Muscle of leg (tissue), 11 donors: ENCODE measurements around the gene HEPHL1. TPM values are rescaled to one million over a fixed set of nuclear protein-coding genes. Genes with fewer than 3 reads are reported as not detected.

ENCODE experiments used
- DNase-seq: peaks from one replicate; pipeline ENCODE4 v3.0.0; 2013
- H3K27ac ChIP-seq: one replicate; pipeline ENCODE4 v1.5.1; 2013; ENCODE audit warnings: mild to moderate bottlenecking, low read length, control low read depth
- H3K27me3 ChIP-seq: one replicate; pipeline ENCODE4 v1.6.1; 2013; ENCODE audit warnings: low read length; ENCODE audit not compliant: control insufficient read depth, insufficient read depth
- H3K36me3 ChIP-seq: one replicate; pipeline ENCODE4 v1.6.1; 2013; ENCODE audit warnings: low read length; ENCODE audit not compliant: control insufficient read depth, insufficient read depth
- H3K4me1 ChIP-seq: one replicate; pipeline ENCODE4 v1.6.1; 2013; ENCODE audit warnings: low read length; ENCODE audit not compliant: control insufficient read depth, insufficient read depth
- H3K4me3 ChIP-seq: one replicate; pipeline ENCODE4 v1.5.1; 2013; ENCODE audit warnings: low read length, control low read depth
- H3K9me3 ChIP-seq: replicated peaks from 2 replicates; pipeline ENCODE4 v1.6.1; 2013; ENCODE audit warnings: low read depth, low read length; ENCODE audit not compliant: control insufficient read depth
- WGBS: methylation state at CpG from one replicate; pipeline ENCODE4 v1.1.5; 2013; ENCODE audit warnings: missing lambda C conversion rate; ENCODE audit not compliant: insufficient coverage; 5-methylcytosine and 5-hydroxymethylcytosine counted together
- polyA plus RNA-seq, 8 donors: library from polyadenylated mRNA; unstranded; fragments of 120-200 nt; gene quantifications; one replicate each; pipeline versions ENCODE4 v1.2.1 to v1.2.3, GENCODE V29; 2013; ENCODE audit warnings: inconsistent platforms in 1 of 8, low replicate concordance in 1 of 8; ENCODE audit not compliant: insufficient read length in 8 of 8, insufficient read depth in 1 of 8
- total RNA-seq: library from RNA; stranded (reverse); fragments of 120-200 nt; gene quantifications from one replicate; pipeline ENCODE4 v1.2.4, GENCODE V29; 2013

Gene HEPHL1
- total and polyA plus RNA-seq, 9 donors = 0.02 to 0.04 (median 0.03) TPM; not detected in 4

- H3K4me3 ChIP-seq = no peak overlapping the region
- no peaks in the 10 kb centered on the region for H3K36me3 ChIP-seq
- no CpG with 5 or more reads among the region's 3 CpGs for WGBS
- H3K9me3 ChIP-seq = no peaks in the 10 kb centered on the region
- DNase-seq = no peak
- no peak overlapping the region for H3K27ac ChIP-seq
- no peaks in the 10 kb centered on the region for H3K27me3 ChIP-seq
- H3K4me1 ChIP-seq = no peaks in the 10 kb centered on the region
Measured at GRCh38 chr11:93986716-93987115, 34.4 kb upstream of the HEPHL1 start.

- no peak for DNase-seq
- Histone ChIP-seq H3K9me3 (peaks cover 2% of the 10 kb centered on the region), H3K27me3 (no peaks in the 10 kb centered on the region), H3K4me3 (no peak overlapping the region), H3K36me3 (no peaks in the 10 kb centered on the region), H3K4me1 (no peaks in the 10 kb centered on the region), H3K27ac (no peak overlapping the region)
- WGBS = 67% methylated on average over 1 of the region's 1 CpG
Measured at GRCh38 chr11:93988455-93988854, 32.7 kb upstream of the HEPHL1 start.

DNA sequence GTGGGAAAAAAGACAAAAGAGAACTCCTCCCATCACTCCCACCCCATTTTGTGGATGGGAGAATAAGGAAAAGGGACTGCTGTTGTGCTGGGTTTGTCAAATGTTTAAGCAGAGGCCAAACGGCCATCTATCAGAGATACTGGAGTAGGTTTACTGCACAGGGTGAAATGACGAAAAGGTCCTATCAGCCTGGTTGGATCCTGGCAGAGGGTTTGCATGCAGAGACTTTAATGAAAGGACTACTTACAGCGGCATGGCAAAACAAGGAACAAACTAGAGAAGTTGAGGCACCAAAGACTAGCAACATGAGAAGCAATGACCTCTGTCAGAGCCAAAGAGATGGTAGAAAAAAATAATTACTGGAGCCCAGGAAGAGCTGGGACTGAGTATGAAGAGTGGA lies 32.2 kb upstream of the HEPHL1 start:
- WGBS = 81% methylated on average over 3 of the region's 3 CpGs
- H3K4me1 ChIP-seq = no peaks in the 10 kb centered on the region

GRCh38 chr11:93993747-93994146 lies 27.4 kb upstream of the HEPHL1 start:
- DNase-seq = no peak
- Histone ChIP-seq H3K36me3 (no peaks in the 10 kb centered on the region), H3K4me1 (no peaks in the 10 kb centered on the region), H3K4me3 (no peak overlapping the region), H3K27ac (no peak overlapping the region), H3K27me3 (no peaks in the 10 kb centered on the region), H3K9me3 (peaks cover 4% of the 10 kb centered on the region)
- no CpG with 5 or more reads among the region's 1 CpG for WGBS

More for the DNA sequence above, 32.2 kb upstream of the HEPHL1 start:
- H3K36me3 ChIP-seq = no peaks in the 10 kb centered on the region
- H3K4me3 ChIP-seq = no peak overlapping the region
- no peaks in the 10 kb centered on the region for H3K27me3 ChIP-seq
- DNase-seq = no peak
- H3K9me3 ChIP-seq = peaks cover 4% of the 10 kb centered on the region
- no peak overlapping the region for H3K27ac ChIP-seq

GRCh38 chr11:93997741-93998140 lies 23.4 kb upstream of the HEPHL1 start:
- H3K27ac ChIP-seq = no peak overlapping the region
- WGBS = no CpG with 5 or more reads among the region's 3 CpGs
- H3K4me1 ChIP-seq = no peaks in the 10 kb centered on the region
- H3K36me3 ChIP-seq = no peaks in the 10 kb centered on the region
- H3K27me3 ChIP-seq = no peaks in the 10 kb centered on the region
- DNase-seq = no peak
- H3K9me3 ChIP-seq = peaks cover 2% of the 10 kb centered on the region
- H3K4me3 ChIP-seq = no peak overlapping the region

DNA sequence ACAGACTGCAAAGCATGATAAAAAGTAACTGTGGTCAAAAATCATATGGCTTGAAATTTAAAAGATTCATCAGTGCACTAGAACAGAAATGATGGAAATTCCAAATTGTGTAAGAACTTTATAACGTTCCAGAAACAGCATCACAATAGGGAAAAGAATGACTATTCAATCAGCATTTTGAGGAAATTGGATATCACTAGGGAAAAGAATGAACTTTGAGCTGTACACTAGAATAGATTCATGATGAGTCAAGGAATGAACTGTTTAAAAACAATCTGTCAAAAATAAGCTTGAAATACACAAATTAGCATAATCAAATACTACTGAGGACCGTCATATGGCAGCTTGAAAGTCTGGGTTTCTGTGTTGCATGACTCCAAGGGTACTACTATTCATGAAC lies 20.5 kb upstream of the HEPHL1 start:
- H3K9me3 ChIP-seq = no peaks in the 10 kb centered on the region
- H3K4me3 ChIP-seq = no peak overlapping the region
- no CpG with 5 or more reads among the region's 2 CpGs for WGBS
- DNase-seq = no peak
- no peak overlapping the region for H3K27ac ChIP-seq
- no peaks in the 10 kb centered on the region for H3K27me3 ChIP-seq
- H3K36me3 ChIP-seq = no peaks in the 10 kb centered on the region
- H3K4me1 ChIP-seq = no peaks in the 10 kb centered on the region

DNA sequence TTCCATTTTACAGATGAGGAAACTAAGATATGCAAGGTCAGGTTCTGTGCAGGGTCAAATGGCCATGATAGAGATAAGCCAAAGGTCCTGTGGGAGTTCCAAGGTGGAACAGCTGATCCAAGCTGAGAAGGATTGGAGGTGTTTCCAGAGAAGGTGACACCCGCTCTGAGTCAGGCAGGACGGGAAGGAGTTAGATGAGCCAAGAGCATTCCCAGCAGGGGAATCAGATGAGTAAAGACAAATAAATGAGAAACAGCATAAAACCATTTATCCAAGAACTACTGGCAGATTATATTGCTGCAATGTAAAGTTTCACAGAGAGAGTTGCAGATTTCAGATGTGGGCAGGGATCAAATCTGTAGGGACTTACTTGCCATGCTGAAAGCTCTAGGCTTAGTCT lies 18.9 kb upstream of the HEPHL1 start:
- Histone ChIP-seq H3K36me3 (no peaks in the 10 kb centered on the region), H3K9me3 (no peaks in the 10 kb centered on the region), H3K4me3 (no peak overlapping the region), H3K27ac (no peak overlapping the region), H3K27me3 (no peaks in the 10 kb centered on the region), H3K4me1 (no peaks in the 10 kb centered on the region)
- no CpG with 5 or more reads among the region's 2 CpGs for WGBS
- peak; percentile 7 for DNase-seq

DNA sequence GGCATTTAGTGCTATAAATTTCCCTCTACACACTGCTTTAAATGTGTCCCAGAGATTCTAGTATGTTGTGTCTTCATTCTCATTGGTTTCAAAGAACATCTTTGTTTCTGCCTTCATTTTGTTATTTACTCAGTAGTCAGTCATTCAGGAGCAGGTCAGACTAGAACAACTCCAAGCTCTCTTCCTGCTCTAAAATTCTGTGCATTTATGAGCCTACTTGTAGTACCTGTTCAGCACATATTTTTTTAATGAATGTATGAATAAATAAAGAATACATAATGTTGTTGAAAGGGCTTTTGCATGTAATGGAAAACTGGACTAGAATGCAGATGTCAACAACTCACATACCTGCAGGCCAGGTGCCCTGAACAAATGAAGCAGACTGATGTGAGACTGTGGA lies 13.7 kb upstream of the HEPHL1 start:
- H3K27me3 ChIP-seq = no peaks in the 10 kb centered on the region
- H3K36me3 ChIP-seq = no peaks in the 10 kb centered on the region
- no peak for DNase-seq
- H3K4me3 ChIP-seq = no peak overlapping the region
- no peak overlapping the region for H3K27ac ChIP-seq
- H3K9me3 ChIP-seq = no peaks in the 10 kb centered on the region
- H3K4me1 ChIP-seq = no peaks in the 10 kb centered on the region

DNA sequence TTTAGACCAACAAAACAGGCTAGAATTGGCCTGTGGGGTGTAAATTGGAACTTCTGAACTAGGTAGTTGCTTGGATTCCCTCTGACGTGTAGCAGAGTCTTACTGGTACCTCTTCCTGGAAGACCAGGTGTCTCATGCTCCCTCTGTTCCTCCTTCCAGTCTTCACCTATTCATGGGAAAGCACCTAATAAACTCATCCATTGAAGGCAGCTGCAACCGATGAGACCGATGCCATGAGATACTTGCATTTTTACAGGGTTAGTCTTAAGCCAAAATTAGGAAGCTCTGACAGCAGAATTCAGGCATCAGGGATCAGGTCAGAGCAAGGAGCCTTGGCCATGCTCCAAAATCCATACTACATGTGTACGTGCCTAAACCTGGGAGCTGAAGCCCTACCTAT lies 13.2 kb upstream of the HEPHL1 start:
- H3K27ac ChIP-seq = no peak overlapping the region
- H3K27me3 ChIP-seq = no peaks in the 10 kb centered on the region
- H3K9me3 ChIP-seq = no peaks in the 10 kb centered on the region
- no peaks in the 10 kb centered on the region for H3K4me1 ChIP-seq
- H3K4me3 ChIP-seq = no peak overlapping the region
- WGBS = 85% methylated on average over 3 of the region's 4 CpGs
- H3K36me3 ChIP-seq = no peaks in the 10 kb centered on the region
- no peak for DNase-seq

DNA sequence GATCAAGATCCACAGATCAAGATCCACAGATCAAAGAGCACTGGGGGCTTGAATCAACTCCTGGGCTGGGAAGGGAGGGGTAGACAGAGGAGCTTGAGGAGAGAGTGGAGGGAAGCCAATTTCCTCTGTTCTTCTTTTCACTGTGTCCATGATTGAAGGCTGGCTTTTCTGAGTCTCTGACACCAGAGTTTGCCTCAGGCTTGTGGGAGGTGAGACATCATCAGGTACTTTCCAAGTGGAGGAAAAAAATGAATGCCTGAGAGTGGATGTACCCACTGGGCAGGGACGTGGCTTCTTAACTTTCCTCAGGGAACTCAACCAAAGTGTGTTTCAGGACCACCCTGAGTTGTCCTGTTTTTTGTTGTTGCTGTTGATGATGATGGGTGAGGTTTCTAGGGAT lies 11.0 kb upstream of the HEPHL1 start:
- Histone ChIP-seq H3K9me3 (no peaks in the 10 kb centered on the region), H3K27ac (no peak overlapping the region), H3K4me1 (no peaks in the 10 kb centered on the region), H3K4me3 (no peak overlapping the region), H3K36me3 (no peaks in the 10 kb centered on the region), H3K27me3 (no peaks in the 10 kb centered on the region)
- no peak for DNase-seq
- WGBS = no CpG with 5 or more reads among the region's 1 CpG

DNA sequence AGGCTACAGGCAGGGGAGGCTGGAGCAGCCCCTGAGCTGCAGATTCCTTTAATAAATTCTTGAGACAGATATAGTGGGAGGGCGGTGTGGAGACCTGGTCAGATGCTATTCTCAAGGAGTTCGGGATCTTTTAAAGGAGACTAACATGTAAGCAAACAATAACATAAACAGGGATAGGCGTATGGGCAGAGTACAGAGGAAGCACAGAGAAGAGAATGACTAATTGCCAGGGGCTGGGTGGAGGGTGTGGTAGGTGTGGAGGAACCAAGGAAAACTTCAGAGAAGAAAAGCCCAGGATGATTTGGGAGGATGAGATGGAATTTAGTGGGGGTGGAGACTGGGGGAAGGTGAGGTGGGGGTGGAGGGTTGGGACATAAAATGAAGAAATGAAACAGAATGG lies 9.7 kb upstream of the HEPHL1 start:
- 57% methylated on average over 1 of the region's 3 CpGs for WGBS
- no peaks in the 10 kb centered on the region for H3K27me3 ChIP-seq
- no peak for DNase-seq
- no peaks in the 10 kb centered on the region for H3K36me3 ChIP-seq
- H3K4me1 ChIP-seq = no peaks in the 10 kb centered on the region
- no peak overlapping the region for H3K4me3 ChIP-seq
- H3K27ac ChIP-seq = no peak overlapping the region
- no peaks in the 10 kb centered on the region for H3K9me3 ChIP-seq
